ENCODE results near the gene MAP3K6.

DNA sequence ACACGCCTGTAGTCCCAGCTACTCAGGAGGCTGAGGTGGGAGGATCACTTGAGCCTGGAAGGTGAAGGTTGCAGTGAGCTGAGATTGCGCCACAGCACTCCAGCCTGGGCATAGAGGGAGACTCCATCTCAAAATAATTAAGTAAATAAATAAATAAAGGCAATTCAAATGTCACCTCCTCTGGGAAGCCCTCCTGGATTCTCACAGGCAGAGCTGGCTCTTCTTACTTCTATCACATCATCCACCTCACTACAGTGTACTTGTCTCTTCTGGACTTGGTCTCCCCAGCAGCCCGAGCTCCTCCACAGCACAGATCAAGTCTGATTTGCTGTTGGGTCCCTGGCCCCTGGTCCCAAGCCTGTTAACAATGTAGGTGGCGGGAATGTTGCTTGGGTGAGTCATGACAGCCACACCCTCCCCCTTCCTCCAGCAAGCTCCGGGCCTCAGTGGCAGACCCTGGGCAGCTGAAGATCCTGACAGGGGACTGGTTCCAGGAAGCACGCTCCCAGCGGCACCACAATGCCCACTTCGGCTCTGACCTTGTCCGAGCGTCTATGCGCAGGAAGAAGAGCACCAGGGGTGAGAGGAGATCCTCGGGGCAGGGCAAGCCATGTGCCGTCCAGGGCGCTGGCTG lies 19.7 kb downstream of the MAP3K6 start:
- TF ChIP-seq CTCF (IDR thresholded peaks at IDR 0.05), result no peak
- TF ChIP-seq POLR2A (IDR thresholded peaks at IDR 0.05), result no peak
